SK-N-MC (cell line): Measurements from ENCODE around the gene MRPS10.

Experiments used
- EZH2 ChIP-seq: fragments of 200-600 bp; sonication (generic); IDR thresholded peaks from one replicate; pipeline ENCODE4 v1.6.1; 2017; ENCODE audit warnings: antibody characterized with exemption
- FOXP2 ChIP-seq: optimal IDR thresholded peaks from 2 replicates; pipeline ENCODE3; 2011; ENCODE audit warnings: mild to moderate bottlenecking, moderate library complexity; ENCODE audit not compliant: insufficient read depth; ENCODE audit errors: extremely low read length, control extremely low read depth
- POLR2AphosphoS5 ChIP-seq: IDR thresholded peaks from 2 replicates; pipeline ENCODE4 v1.6.1; 2012; ENCODE audit warnings: mild to moderate bottlenecking, low read depth, low read length, borderline replicate concordance

DNA sequence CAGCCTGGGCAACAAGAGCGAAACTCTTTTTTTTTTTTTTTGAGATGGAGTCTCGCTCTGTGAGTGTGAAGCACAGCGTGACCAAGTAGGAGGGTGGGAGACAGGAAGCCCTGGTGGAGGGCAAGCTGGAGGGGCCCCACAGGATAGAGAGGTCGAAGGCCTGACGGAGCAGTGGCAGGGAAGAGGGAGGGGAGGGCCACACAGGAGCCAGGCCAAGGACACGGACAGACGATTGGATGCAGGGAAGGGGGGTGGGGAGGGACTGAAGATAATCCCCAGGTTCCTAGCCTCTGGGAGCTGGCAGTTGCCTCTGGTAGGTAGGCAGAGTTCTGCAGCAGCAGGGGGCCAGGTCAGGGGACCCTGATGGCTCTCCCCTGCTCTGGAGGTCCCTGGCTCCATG lies 55.3 kb downstream of the MRPS10 start:
- TF ChIP-seq POLR2AphosphoS5 (no peak), EZH2 (no peak), FOXP2 (no peak)
